Hepatocyte (in vitro differentiated cells): Measurements from ENCODE around the gene VTA1.

ENCODE experiments used
- CTCF ChIP-seq: fragments of 200-600 bp; sonication (generic); IDR thresholded peaks from 2 replicates; pipeline ENCODE4 v1.5.1; 2016; ENCODE audit warnings: antibody characterized with exemption, mild to moderate bottlenecking; ENCODE audit not compliant: poor library complexity
- EZH2 ChIP-seq: fragments of 200-600 bp; sonication (generic); IDR thresholded peaks from 2 replicates; pipeline ENCODE4 v1.6.1; 2016; ENCODE audit warnings: antibody characterized with exemption, mild to moderate bottlenecking, borderline replicate concordance

- no peak for TF ChIP-seq CTCF
- no peak for TF ChIP-seq EZH2
Measured at GRCh38 chr6:142192343-142192742, 45.3 kb downstream of the VTA1 start.
